ENCODE results near the gene INPP5D. TPM values are rescaled to one million over a fixed set of nuclear protein-coding genes. Genes with fewer than 3 reads are reported as not detected.

The INPP5D gene
- total RNA-seq, 2 experiments from 2014 or later = 129 to 135 TPM

DNA sequence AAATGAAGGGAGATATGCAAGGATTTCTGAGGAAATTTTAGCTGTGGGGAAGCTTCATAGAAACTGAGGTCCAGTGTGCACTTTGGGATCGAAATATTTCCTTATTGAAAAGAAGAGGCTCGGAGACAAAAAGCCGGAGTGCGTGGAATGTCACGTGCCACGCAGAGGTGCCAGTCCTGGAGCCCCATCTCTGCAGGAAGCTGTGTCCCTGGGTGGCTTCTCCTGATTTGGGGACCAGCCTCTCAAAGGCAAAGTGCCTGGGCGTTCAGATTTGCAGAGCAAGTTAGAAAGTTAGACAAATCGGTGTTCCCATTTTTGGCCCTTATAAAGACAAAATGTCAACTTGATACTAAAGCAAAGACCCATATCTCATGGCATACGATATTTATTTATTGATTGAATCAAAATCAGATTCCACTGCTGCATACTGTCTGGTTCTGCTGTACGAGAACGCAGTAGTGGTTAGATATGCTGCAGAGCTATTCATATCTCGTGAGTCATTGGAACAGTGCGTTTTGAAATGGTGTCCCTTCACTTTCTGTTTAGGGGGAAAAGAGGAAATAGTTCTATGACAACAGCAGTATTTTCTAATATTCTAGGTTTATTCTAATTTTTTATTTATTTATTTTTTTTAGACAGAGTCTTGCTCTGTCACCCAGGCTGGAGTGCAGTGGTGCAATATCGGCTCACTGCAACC is 182.2 kb downstream of the INPP5D start:
- H3K4me3 Mint-ChIP-seq = peak overlapping the region; percentile 34
- peaks cover 52% of the 10 kb centered on the region for H3K4me1 Mint-ChIP-seq
- no peak for DNase-seq
- POLR2A ChIA-PET = interaction anchor here (0.7 to 1.7 kb wide), 3 partner anchors 9 to 145 kb away, joined by 3 to 5 read pairs (median 4); partner anchors contain the start of gene ATG16L1
- peaks cover 4% of the 10 kb centered on the region for H3K9me3 Mint-ChIP-seq
- no peaks in the 10 kb centered on the region for H3K27me3 Mint-ChIP-seq
- peak overlapping the region; percentile 92 for H3K27ac Mint-ChIP-seq
- H3K36me3 Mint-ChIP-seq = peaks cover 12% of the 10 kb centered on the region
- no peak for ATAC-seq (ENCODE audit: low read depth)

- H3K4me1 Mint-ChIP-seq = peaks cover 51% of the 10 kb centered on the region
- peaks cover 9% of the 10 kb centered on the region for H3K36me3 Mint-ChIP-seq
- ATAC-seq (ENCODE audit: low read depth) = no peak
- no peak for DNase-seq
- no peak overlapping the region for H3K4me3 Mint-ChIP-seq
- peak overlapping the region; percentile 37 for H3K27ac Mint-ChIP-seq
- H3K27me3 Mint-ChIP-seq = no peaks in the 10 kb centered on the region
- POLR2A ChIA-PET = interaction anchor here (1.7 kb wide), 1 partner anchor 8 kb away, joined by 5 read pairs; the partner anchor contains the start of gene ATG16L1
- H3K9me3 Mint-ChIP-seq = peaks cover 2% of the 10 kb centered on the region
These were observed 183.2 kb downstream of the INPP5D start for GRCh38 chr2:233243348-233243747.

GRCh38 chr2:233244818-233245217 is 184.7 kb downstream of the INPP5D start:
- no peaks in the 10 kb centered on the region for H3K27me3 Mint-ChIP-seq
- POLR2A ChIA-PET = interaction anchor here (1.7 kb wide), 1 partner anchor 169 kb away, joined by 4 read pairs; no protein-coding TSS in a partner anchor
- H3K36me3 Mint-ChIP-seq = peaks cover 3% of the 10 kb centered on the region
- no peaks in the 10 kb centered on the region for H3K9me3 Mint-ChIP-seq
- DNase-seq = no peak
- no peak for ATAC-seq (ENCODE audit: low read depth)
- H3K27ac Mint-ChIP-seq = no peak overlapping the region
- H3K4me3 Mint-ChIP-seq = no peak overlapping the region
- peaks cover 47% of the 10 kb centered on the region for H3K4me1 Mint-ChIP-seq

- Mint-ChIP-seq H3K36me3 (peaks cover 5% of the 10 kb centered on the region), H3K9me3 (no peaks in the 10 kb centered on the region), H3K27me3 (no peaks in the 10 kb centered on the region), H3K4me1 (peaks cover 49% of the 10 kb centered on the region), H3K27ac (no peak overlapping the region), H3K4me3 (no peak overlapping the region)
- POLR2A ChIA-PET = interaction anchor here (0.9 to 1.7 kb wide), 2 partner anchors 13 to 170 kb away, joined by 3 to 4 read pairs; no protein-coding TSS in a partner anchor
- ATAC-seq (ENCODE audit: low read depth) = no peak
- DNase-seq = no peak
These were observed 185.3 kb downstream of the INPP5D start for GRCh38 chr2:233245406-233245805.

DNA sequence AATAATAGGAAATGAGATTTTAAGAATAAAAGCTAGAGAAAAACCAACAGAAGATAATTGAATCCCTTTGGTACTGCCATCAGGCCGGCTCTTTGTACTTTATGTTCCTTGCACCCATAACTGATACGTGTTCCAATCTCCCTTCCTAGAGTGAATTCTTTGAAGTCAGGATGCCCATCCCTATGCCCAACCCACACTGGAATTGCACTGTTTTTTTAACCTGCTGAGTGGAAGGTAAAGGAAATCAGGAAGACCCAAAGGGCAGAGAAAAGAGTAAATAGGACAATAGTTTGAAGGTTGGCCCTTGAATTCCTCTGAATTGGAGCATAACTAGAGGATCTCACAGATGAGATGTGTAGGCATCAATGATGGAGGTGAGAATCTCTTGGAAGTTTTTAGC is 187.0 kb downstream of the INPP5D start:
- ATAC-seq (ENCODE audit: low read depth) = no peak
- POLR2A ChIA-PET = interaction anchor here (0.8 to 1.2 kb wide), 2 partner anchors 165 to 187 kb away, joined by 3 read pairs; partner anchors contain the start of gene INPP5D
- Mint-ChIP-seq H3K27me3 (no peaks in the 10 kb centered on the region), H3K36me3 (peaks cover 5% of the 10 kb centered on the region), H3K27ac (peak overlapping the region; percentile 79), H3K4me3 (no peak overlapping the region), H3K4me1 (peaks cover 43% of the 10 kb centered on the region), H3K9me3 (no peaks in the 10 kb centered on the region)
- DNase-seq = no peak

DNA sequence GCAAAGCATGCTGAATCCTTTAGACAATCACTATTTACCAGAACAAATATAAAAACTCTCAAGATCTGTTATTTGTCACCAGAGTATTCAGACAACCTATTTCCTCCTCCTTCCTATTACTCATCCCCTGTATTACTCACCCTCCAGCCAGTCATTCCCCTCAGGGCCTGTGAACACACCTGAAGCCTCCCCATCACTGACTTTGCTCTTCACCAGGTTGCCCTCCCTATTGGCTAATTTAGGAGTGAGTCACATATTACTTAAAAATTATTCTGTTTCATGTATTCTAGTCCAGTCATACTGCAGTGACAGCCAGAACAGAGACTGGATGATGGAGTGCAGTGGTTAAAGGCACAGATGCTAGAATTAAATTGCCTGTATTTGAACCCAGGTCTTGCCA is 187.6 kb downstream of the INPP5D start:
- Mint-ChIP-seq H3K4me1 (peaks cover 41% of the 10 kb centered on the region), H3K9me3 (no peaks in the 10 kb centered on the region), H3K27me3 (no peaks in the 10 kb centered on the region), H3K4me3 (peak overlapping the region; percentile 9), H3K36me3 (peaks cover 6% of the 10 kb centered on the region), H3K27ac (peak overlapping the region; percentile 79)
- POLR2A ChIA-PET = no interaction called here
- ATAC-seq (ENCODE audit: low read depth) (peak; percentile 23), DNase-seq (no peak)

GRCh38 chr2:233248999-233249398 is 188.9 kb downstream of the INPP5D start:
- peak overlapping the region; percentile 11 for H3K4me3 Mint-ChIP-seq
- H3K27ac Mint-ChIP-seq = peak overlapping the region; percentile 68
- no peak for DNase-seq
- no peak for ATAC-seq (ENCODE audit: low read depth)
- H3K9me3 Mint-ChIP-seq = no peaks in the 10 kb centered on the region
- peaks cover 45% of the 10 kb centered on the region for H3K4me1 Mint-ChIP-seq
- POLR2A ChIA-PET = interaction anchor here (1.9 kb wide), 1 partner anchor 15 kb away, joined by 7 read pairs; no protein-coding TSS in a partner anchor
- peaks cover 9% of the 10 kb centered on the region for H3K36me3 Mint-ChIP-seq
- no peaks in the 10 kb centered on the region for H3K27me3 Mint-ChIP-seq

DNA sequence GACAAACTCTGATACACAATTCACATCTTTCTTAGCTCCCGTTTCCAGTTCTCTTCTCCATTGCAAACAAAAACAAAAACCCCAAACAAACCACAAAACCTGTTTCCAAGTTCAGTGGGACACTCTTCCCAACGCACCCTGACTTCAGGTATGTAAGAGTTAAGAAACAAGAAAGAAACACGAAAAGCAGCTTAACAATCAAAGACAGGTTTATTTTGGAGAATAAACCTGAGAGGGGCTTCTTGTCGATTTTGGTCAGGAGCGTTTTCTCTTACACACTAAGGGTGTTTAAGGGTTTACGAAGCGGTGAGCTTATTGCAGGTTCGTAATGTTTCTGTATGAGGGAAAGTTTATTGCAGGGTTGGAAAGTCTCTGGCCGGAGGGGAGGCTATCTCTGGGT is 190.4 kb downstream of the INPP5D start:
- Mint-ChIP-seq H3K27ac (peak overlapping the region; percentile 95), H3K27me3 (no peaks in the 10 kb centered on the region), H3K9me3 (no peaks in the 10 kb centered on the region), H3K4me1 (peaks cover 52% of the 10 kb centered on the region), H3K4me3 (peak overlapping the region; percentile 87), H3K36me3 (peaks cover 16% of the 10 kb centered on the region)
- ATAC-seq (ENCODE audit: low read depth) = no peak
- no peak for DNase-seq
- POLR2A ChIA-PET = interaction anchor here (0.9 to 4.3 kb wide), 10 partner anchors 9 to 196 kb away, joined by 3 to 36 read pairs (median 4); partner anchors contain the start of gene INPP5D

DNA sequence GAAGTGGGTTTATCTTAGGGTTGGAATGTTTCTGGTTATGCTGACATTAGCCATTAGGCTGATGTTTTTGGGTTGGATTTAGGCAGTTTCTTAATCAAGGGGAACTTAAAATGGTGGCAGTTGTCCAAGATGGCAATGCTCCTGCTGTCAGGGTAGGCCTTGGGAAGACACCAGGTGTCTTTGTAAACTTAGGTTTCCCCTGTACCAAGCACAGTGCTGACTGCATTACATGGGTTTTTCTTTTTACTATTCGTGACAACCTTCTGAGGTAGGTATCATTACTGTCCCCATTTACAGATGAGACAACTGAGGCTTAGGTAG is 190.8 kb downstream of the INPP5D start:
- Mint-ChIP-seq H3K9me3 (no peaks in the 10 kb centered on the region), H3K4me3 (peak overlapping the region; percentile 87), H3K4me1 (peaks cover 56% of the 10 kb centered on the region), H3K27me3 (no peaks in the 10 kb centered on the region), H3K36me3 (peaks cover 17% of the 10 kb centered on the region), H3K27ac (peak overlapping the region; percentile 95)
- DNase-seq (no peak), ATAC-seq (ENCODE audit: low read depth) (peak; percentile 9)
- POLR2A ChIA-PET = interaction anchor here (0.7 to 4.3 kb wide), 11 partner anchors 9 to 196 kb away, joined by 3 to 36 read pairs (median 4); partner anchors contain the start of gene INPP5D

DNA sequence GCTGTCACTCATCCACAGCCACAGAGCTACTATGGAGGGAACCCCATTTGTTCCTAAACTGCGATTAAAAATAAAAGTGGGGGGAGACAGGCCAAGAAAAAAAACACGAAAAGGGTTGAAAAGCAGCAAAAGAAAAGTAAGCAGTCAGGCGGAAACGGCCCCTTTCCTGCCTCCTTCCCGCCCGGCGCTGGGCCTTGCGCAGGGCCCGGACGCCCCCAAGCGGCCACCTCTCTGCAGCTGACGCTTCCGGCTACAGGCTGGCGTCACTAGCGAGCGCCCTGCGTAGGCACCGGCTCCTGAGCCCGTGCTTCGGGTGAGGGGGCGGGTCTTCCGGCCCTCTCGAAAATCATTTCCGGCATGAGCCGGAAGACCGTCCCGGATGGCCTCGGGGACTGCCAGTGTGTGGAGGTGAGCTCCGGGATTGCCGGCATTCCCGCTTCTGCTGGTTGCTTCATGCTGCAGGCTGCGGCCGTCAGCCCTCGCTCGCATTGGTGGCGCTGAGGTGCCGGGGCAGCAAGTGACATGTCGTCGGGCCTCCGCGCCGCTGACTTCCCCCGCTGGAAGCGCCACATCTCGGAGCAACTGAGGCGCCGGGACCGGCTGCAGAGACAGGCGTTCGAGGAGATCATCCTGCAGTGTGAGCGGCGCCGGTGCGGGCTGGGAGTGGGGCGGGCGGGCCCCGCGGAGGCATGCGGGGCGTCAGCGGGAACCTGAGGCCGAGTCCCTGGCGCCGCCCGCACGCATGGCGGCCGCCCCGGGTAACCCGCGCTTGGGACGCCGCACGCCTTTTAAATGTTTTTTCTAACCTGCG is 191.4 kb downstream of the INPP5D start, which contains the start of gene ATG16L1:
Gene ATG16L1 (plus strand): TSS at position 368 of the 811 bp plus-strand sequence. CDS start 155 bp downstream, at position 523.
- Mint-ChIP-seq H3K27ac (peak within 1 kb of the TSS; percentile 95), H3K9me3 (no peaks in the 10 kb centered on the region), H3K4me3 (peak within 1 kb of the TSS; percentile 87), H3K27me3 (no peaks in the 10 kb centered on the region), H3K36me3 (peaks cover 20% of the 10 kb centered on the region), H3K4me1 (peaks cover 56% of the 10 kb centered on the region)
- DNase-seq = peak; percentile 96
- POLR2A ChIA-PET = interaction anchor here (0.7 to 4.3 kb wide), 11 partner anchors 9 to 197 kb away, joined by 3 to 36 read pairs (median 4); partner anchors contain the start of gene INPP5D
- peak; percentile 97 for ATAC-seq (ENCODE audit: low read depth)

- ATAC-seq (ENCODE audit: low read depth) (no peak), DNase-seq (no peak)
- H3K9me3 Mint-ChIP-seq = no peaks in the 10 kb centered on the region
- POLR2A ChIA-PET = interaction anchor here (1.5 to 4.3 kb wide), 3 partner anchors 16 to 192 kb away, joined by 5 to 36 read pairs (median 35); partner anchors contain the start of gene INPP5D
- H3K27me3 Mint-ChIP-seq = no peaks in the 10 kb centered on the region
- H3K4me1 Mint-ChIP-seq = peaks cover 53% of the 10 kb centered on the region
- H3K4me3 Mint-ChIP-seq = peak overlapping the region; percentile 87
- H3K27ac Mint-ChIP-seq = peak overlapping the region; percentile 79
- H3K36me3 Mint-ChIP-seq = peaks cover 23% of the 10 kb centered on the region
These were observed 192.1 kb downstream of the INPP5D start for GRCh38 chr2:233252227-233252626.

DNA sequence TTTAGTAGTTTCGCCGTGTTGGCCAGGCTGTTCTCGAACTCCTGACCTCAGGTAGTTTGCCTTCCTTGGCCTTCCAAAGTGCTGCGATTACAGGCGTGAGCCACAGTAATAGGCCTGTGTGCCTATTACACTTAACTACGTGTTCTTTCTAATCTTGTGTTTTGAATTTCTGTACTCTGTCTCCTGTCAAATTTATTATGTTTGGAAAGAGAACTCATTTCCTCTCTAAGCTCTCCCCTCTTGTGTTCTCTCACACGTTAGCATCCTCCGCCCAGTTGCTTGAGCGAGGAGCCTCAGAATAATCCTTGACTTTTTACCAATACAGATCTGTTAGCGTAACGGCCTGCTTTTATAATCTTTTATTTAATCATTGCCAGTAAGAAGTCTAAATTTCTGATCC is 195.0 kb downstream of the INPP5D start:
- Mint-ChIP-seq H3K36me3 (peaks cover 46% of the 10 kb centered on the region), H3K4me1 (peaks cover 56% of the 10 kb centered on the region), H3K27me3 (no peaks in the 10 kb centered on the region), H3K9me3 (no peaks in the 10 kb centered on the region), H3K27ac (no peak overlapping the region), H3K4me3 (no peak overlapping the region)
- DNase-seq (no peak), ATAC-seq (ENCODE audit: low read depth) (no peak)
- POLR2A ChIA-PET = interaction anchor here (1.2 to 1.5 kb wide), 2 partner anchors 66 to 195 kb away, joined by 4 read pairs; partner anchors contain the start of gene INPP5D

DNA sequence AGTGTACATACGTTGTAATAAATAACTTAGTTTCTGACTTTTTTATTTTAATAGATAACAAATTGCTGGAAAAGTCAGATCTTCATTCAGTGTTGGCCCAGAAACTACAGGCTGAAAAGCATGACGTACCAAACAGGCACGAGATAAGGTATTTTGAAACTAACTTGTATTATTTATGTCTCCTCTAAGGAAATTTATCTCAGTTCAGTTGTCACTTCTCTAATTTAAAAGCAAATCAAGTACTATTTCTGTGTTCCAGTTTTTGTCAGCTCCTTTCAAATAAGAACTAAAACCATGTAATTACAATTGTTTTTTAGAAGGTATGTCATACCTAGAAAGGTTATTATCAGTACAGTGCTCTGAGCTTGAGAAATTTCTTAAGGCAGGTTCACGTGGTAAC is 195.9 kb downstream of the INPP5D start:
- Mint-ChIP-seq H3K4me3 (no peak overlapping the region), H3K9me3 (no peaks in the 10 kb centered on the region), H3K27ac (no peak overlapping the region), H3K4me1 (peaks cover 50% of the 10 kb centered on the region), H3K27me3 (no peaks in the 10 kb centered on the region), H3K36me3 (peaks cover 45% of the 10 kb centered on the region)
- ATAC-seq (ENCODE audit: low read depth) (no peak), DNase-seq (no peak)
- POLR2A ChIA-PET = interaction anchor here (0.5 to 1.4 kb wide), 2 partner anchors 9 to 12 kb away, joined by 3 to 4 read pairs; no protein-coding TSS in a partner anchor
